Activated CD4-positive, alpha-beta T cell treated with anti-CD3 and anti-CD28 coated beads for 48 hours (primary cell): Measurements from ENCODE around the gene WRAP73.
A peak's percentile ranks its signal among the peaks of the same experiment; 100 is the strongest.
"Not testable (repeated sequence)": the region's sequence is repeated elsewhere in the genome, so short reads cannot be mapped to it uniquely, and the experiment has no call there.

Source experiments
- DNase-seq: peaks from one replicate; pipeline ENCODE4 v3.0.0-alpha.2; 2020

WRAP73 gene

GRCh38 chr1:3594706-3595377, 55.1 kb downstream of the WRAP73 start:
- no peak for DNase-seq

- DNase-seq = no peak
Measured at GRCh38 chr1:3593745-3594144, 56.2 kb downstream of the WRAP73 start.

DNA sequence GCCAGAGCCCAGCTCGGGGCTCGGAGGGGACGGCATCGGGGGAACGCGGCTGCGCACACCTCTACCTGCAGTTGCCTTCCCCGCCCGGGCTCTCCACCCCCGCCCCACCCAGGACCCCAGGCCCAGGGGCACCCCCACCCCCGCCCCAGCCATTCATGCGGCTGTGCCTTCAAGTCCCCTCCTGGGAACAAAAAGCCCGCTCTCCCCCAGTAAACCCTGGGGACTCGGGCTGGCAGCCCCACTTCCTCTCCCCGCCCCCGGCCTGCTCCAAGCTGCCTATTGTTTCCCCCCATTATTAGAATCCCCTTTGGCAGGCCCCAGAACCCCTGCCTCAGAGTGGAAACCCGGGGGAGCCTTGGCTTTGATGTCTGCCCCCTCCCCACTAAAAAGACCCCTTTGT, 56.6 kb downstream of the WRAP73 start:
- DNase-seq = no peak

DNA sequence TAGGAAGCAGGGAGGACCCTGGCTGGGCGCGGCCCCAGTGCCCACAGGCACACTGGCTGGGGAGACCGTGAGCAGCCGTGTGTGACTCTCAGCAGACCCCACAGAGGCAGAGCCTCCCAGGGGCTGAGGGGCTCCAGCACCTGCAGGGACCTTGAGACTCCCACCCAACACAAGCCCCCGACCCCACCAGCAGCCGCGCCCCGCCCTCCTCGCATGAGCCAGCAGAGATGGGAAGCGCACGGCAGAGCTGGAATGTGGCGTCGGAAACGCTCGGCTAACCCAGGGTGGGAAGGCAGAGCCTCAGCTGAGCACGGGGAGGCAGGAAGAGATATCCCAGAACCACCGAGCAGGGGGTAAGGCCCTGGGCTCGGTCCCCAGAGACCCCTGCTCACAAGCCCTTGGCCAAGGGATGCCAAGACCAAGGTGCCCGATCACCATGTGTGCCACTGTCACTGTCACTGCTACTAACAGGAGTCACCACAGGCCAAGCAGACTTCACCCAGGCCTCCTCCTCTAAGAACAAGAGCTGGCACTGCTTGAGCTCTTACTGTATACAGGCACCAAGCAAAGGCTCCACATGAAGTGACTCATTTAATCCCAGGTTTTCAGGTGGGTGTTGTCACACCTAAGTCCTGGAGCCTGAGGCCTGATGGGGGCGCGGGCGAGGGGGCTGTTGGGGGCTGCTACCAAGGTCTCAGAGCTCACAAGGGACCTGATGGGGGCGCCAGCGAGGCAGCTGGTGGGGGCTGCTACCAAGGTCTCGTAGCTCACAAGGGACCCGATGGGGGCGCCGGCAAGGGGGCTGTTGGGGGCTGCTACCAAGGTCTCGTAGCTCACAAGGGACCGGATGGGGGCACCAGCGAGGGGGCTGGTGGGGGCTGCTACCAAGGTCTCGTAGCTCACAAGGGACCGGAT, 58.7 kb downstream of the WRAP73 start:
- no peak for DNase-seq

- no peak for DNase-seq
Measured at GRCh38 chr1:3590139-3590763, 59.7 kb downstream of the WRAP73 start.

GRCh38 chr1:3588395-3588794, 61.5 kb downstream of the WRAP73 start:
- DNase-seq = no peak

- no peak for DNase-seq
Measured at GRCh38 chr1:3586986-3587759, 62.7 kb downstream of the WRAP73 start.

- DNase-seq = no peak
Measured at GRCh38 chr1:3585940-3586568, 63.8 kb downstream of the WRAP73 start.

DNA sequence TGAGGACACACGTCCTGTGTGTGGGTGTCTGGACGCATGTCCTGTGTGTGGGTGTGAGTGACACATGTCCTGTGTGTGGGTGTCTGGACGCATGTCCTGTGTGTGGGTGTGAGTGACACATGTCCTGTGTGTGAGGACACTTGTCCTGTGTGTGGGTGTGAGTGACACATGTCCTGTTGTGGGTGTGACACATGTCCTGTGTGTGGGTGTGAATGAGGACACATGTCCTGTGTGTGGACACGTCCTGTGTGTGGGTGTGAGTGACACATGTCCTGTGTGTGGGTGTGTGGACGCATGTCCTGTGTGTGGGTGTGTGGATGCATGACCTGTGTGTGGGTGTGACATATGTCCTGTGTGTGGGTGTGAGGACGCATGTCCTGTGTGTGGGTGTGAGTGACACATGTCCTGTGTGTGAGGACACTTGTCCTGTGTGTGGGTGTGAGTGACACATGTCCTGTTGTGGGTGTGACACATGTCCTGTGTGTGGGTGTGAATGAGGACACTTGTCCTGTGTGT, 64.5 kb downstream of the WRAP73 start:
- not testable (repeated sequence) for DNase-seq

- peak; percentile 53 for DNase-seq
Measured at GRCh38 chr1:3584915-3585314, 65.0 kb downstream of the WRAP73 start.

DNA sequence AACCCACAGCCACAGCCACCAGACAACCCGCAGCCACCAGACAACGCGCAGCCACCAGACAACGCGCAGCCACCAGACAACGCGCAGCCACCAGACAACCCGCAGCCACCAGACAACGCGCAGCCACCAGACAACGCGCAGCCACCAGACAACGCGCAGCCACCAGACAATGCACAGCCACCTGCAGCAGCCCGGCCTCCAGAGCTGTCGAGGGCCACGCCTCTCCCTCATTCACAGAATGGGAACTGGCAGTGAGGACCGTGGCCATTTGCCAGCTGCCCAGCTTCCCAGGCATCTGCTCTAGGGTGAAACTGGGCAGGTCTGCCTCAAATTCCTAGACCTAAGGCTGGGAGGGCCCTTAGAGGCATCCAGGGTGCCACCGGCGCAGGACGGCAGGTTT, 66.2 kb downstream of the WRAP73 start:
- not testable (repeated sequence) for DNase-seq

DNA sequence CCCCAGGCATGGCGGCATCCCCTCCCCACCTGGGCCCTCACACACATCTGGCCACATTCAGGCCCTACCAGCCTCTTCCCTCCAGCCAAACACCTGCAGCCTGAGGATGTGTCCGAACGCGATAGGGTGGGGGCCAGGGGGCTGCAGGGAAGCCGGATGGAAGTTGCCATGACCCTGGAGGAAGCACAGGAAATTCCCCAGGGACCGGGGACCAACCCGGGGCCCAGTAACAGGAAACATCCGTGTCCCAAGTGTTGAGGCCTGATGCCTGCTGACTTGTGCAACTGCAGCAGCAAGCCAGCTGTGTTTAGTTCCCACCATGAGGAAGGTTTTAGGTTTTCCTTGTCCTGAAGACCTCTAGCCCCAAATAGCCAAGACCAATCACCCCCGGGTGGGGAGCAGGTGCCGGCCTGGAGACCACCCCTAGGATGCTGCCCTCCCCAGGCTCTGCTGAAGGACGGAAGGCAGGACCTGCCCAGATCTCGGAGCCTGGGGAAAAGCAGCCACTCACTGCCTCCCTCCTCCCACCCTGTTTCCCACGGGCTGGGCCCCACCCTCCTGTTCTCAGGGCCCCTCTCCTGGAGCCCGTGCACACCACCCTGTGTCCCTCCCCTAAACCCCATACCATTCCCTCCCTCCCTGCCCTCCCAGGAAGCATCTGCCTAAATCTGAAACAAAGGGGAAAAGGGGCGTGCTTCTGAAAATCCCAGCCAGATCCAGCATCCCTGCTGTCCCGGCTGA, 68.4 kb downstream of the WRAP73 start:
- DNase-seq = no peak
